GM12891 (cell line): ENCODE data around the gene WIPF2.

Experiments
- PAX5 ChIP-seq: IDR thresholded peaks from 2 replicates; pipeline ENCODE4 v1.6.1; 2011; ENCODE audit warnings: low read length, moderate library complexity, mild to moderate bottlenecking; ENCODE audit not compliant: insufficient read depth, severe bottlenecking
- POLR2A ChIP-seq: IDR thresholded peaks from 2 replicates; pipeline ENCODE4 v1.6.1; 2011; ENCODE audit warnings: low read depth, low read length, control low read depth
- POLR2AphosphoS5 ChIP-seq: IDR thresholded peaks from 2 replicates; pipeline ENCODE4 v1.6.1; 2011; ENCODE audit warnings: low read depth, low read length, control low read depth
- SPI1 ChIP-seq: IDR thresholded peaks from 2 replicates; pipeline ENCODE4 v1.6.1; 2011; ENCODE audit warnings: low read depth, low read length, control low read depth
- TAF1 ChIP-seq: IDR thresholded peaks from 2 replicates; pipeline ENCODE4 v1.6.1; 2011; ENCODE audit warnings: low read depth, low read length, control low read depth

GRCh38 chr17:40326014-40326831, 107.1 kb downstream of the WIPF2 start:
- TF ChIP-seq PAX5 (no peak), POLR2A (no peak), TAF1 (no peak), POLR2AphosphoS5 (no peak), SPI1 (peak; percentile 58)
